GM06990 (cell line): Measurements from ENCODE around the gene RBM34.

Source experiments
- DNase-seq: peaks from one replicate; pipeline ENCODE4 v3.0.0-alpha.2; 2011; ENCODE audit not compliant: insufficient read length; ENCODE audit errors: extremely low read depth
- H3K27me3 ChIP-seq: replicated peaks from 2 replicates; pipeline ENCODE4 v1.6.0; 2011; ENCODE audit warnings: low read length; ENCODE audit not compliant: control insufficient read depth, insufficient read depth
- H3K36me3 ChIP-seq: 2 replicates; pipeline ENCODE4 v1.5.1; 2011; ENCODE audit warnings: low read length; ENCODE audit not compliant: control insufficient read depth, insufficient read depth
- H3K4me3 ChIP-seq: replicated peaks from 2 replicates; pipeline ENCODE4 v1.5.1; 2011; ENCODE audit warnings: low read depth, mild to moderate bottlenecking, control low read depth, low read length
- CTCF ChIP-seq: IDR thresholded peaks from 2 replicates; pipeline ENCODE4 v1.5.1; 2011; ENCODE audit warnings: low read length, control low read depth, mild to moderate bottlenecking, inconsistent platforms; ENCODE audit not compliant: insufficient read depth, poor library complexity, severe bottlenecking

The RBM34 gene

GRCh38 chr1:235199441-235199840, 38.4 kb upstream of the RBM34 start:
- no peaks in the 10 kb centered on the region; the same call in 1 of the 2 replicates for H3K36me3 ChIP-seq
- no peak for DNase-seq
- peak; percentile 36 for TF ChIP-seq CTCF
- no peak overlapping the region for H3K4me3 ChIP-seq
- no peaks in the 10 kb centered on the region for H3K27me3 ChIP-seq

GRCh38 chr1:235190431-235190830, 29.4 kb upstream of the RBM34 start:
- no peak for DNase-seq
- TF ChIP-seq CTCF = no peak
- H3K36me3 ChIP-seq = peaks cover 5% of the 10 kb centered on the region
- no peaks in the 10 kb centered on the region for H3K27me3 ChIP-seq
- no peak overlapping the region for H3K4me3 ChIP-seq

GRCh38 chr1:235187316-235187715, 26.3 kb upstream of the RBM34 start:
- TF ChIP-seq CTCF = no peak
- Histone ChIP-seq H3K36me3 (peaks cover 2% of the 10 kb centered on the region), H3K4me3 (no peak overlapping the region), H3K27me3 (no peaks in the 10 kb centered on the region)
- no peak for DNase-seq

GRCh38 chr1:235181561-235182245, 20.7 kb upstream of the RBM34 start:
- Histone ChIP-seq H3K4me3 (no peak overlapping the region), H3K36me3 (peaks cover 4% of the 10 kb centered on the region), H3K27me3 (no peaks in the 10 kb centered on the region)
- no peak for TF ChIP-seq CTCF
- DNase-seq = no peak

- no peaks in the 10 kb centered on the region for H3K27me3 ChIP-seq
- no peak for DNase-seq
- no peak for TF ChIP-seq CTCF
- H3K36me3 ChIP-seq = peaks cover 7% of the 10 kb centered on the region
- H3K4me3 ChIP-seq = no peak overlapping the region
Observed at GRCh38 chr1:235180916-235181460, 19.9 kb upstream of the RBM34 start.
